NCI-H460 (cell line): ENCODE measurements around the gene SLC12A7. TPM values are rescaled to one million over a fixed set of nuclear protein-coding genes. Genes with fewer than 3 reads are reported as not detected.

ENCODE experiments used
- DNase-seq: peaks from one replicate; pipeline ENCODE4 v3.0.0-alpha.2; 2016; ENCODE audit warnings: low read depth; ENCODE audit errors: extremely low read depth
- total RNA-seq: library from RNA; depleted of rRNA; stranded (reverse); fragments of >200 nt; shearing (Covaris generic); gene quantifications from 2 replicates; pipeline ENCODE4 v1.2.3, GENCODE V29; 2014

The SLC12A7 gene
- total RNA-seq, 1 experiment from 2014 or later = 9.0 TPM

- DNase-seq = no peak
Observed at GRCh38 chr5:1039706-1040260, 72.1 kb downstream of the SLC12A7 start.

- DNase-seq = no peak
Observed at GRCh38 chr5:1039210-1039548, 72.7 kb downstream of the SLC12A7 start.

- no peak for DNase-seq
Observed at GRCh38 chr5:1038417-1039209, 73.2 kb downstream of the SLC12A7 start.

- no peak for DNase-seq
Observed at GRCh38 chr5:1037671-1038416, 74.0 kb downstream of the SLC12A7 start.

- no peak for DNase-seq
Observed at GRCh38 chr5:1037123-1037670, 74.7 kb downstream of the SLC12A7 start.

- no peak for DNase-seq
Observed at GRCh38 chr5:1036504-1037122, 75.2 kb downstream of the SLC12A7 start.

GRCh38 chr5:1035421-1036405, 76.2 kb downstream of the SLC12A7 start:
- no peak for DNase-seq

- no peak for DNase-seq
Observed at GRCh38 chr5:1034986-1035385, 76.9 kb downstream of the SLC12A7 start.

GRCh38 chr5:1034421-1034905, 77.4 kb downstream of the SLC12A7 start:
- DNase-seq = no peak

GRCh38 chr5:1033606-1034420, 78.0 kb downstream of the SLC12A7 start:
- no peak for DNase-seq

- no peak for DNase-seq
Observed at GRCh38 chr5:1033178-1033577, 78.7 kb downstream of the SLC12A7 start.

- DNase-seq = no peak
Observed at GRCh38 chr5:1032551-1033027, 79.3 kb downstream of the SLC12A7 start.

- no peak for DNase-seq
Observed at GRCh38 chr5:1032011-1032410, 79.9 kb downstream of the SLC12A7 start.

- no peak for DNase-seq
Observed at GRCh38 chr5:1031306-1031959, 80.4 kb downstream of the SLC12A7 start.

GRCh38 chr5:1030801-1031271, 81.0 kb downstream of the SLC12A7 start:
- DNase-seq = no peak

GRCh38 chr5:1029945-1030625, 81.8 kb downstream of the SLC12A7 start:
- no peak for DNase-seq

GRCh38 chr5:1029282-1029944, 82.5 kb downstream of the SLC12A7 start:
- no peak for DNase-seq
